ENCODE data around the gene CRYBA4.

DNA sequence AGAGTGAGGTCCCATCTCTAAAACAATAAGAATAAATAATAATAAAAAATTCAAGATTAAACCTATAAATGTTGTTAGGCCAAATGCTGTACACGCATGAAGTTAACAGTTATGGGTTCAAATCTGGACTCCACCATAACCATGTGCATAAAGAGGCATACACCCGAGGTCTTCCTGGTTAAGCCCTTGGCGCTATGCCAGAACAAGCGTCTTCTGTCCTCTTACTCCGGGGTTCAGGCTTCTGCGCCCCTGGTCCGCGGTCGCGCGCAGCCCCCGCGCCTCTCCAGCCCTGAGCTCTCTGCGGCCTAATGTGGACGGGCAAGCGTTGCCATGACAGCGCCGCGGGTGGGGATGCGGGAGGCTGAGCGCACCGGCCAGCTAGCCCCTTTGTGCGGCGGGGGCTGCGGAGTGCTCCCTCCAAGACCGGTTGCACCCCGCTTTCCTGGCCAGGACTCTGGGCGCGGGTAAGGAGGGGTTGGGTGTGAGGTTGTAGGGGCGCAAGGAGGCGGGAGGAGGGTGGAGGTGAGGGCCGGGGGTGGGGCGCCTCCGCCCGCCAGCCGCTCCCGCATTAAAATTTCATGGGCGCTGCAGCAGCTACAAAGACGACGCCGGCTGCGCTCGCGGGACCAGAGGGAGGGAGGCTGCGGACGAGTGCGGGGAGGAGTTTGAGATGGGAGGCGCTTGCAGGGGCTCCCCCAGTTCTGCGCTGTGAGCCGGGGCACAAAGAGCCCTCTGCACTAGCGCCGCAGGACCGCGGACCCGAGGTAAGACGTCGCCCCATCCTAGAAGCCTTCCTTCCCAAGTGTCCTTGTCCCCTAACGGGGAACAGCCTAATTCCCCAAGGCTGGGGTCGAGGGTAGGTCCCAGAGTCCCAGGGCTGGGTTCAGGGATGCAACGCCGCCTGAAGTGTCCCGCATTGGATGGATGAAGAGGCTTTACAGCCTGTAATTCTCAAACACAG, 35.4 kb downstream of the CRYBA4 start, which contains the start of gene MIAT:
- TF ChIP-seq, protein P1, sequence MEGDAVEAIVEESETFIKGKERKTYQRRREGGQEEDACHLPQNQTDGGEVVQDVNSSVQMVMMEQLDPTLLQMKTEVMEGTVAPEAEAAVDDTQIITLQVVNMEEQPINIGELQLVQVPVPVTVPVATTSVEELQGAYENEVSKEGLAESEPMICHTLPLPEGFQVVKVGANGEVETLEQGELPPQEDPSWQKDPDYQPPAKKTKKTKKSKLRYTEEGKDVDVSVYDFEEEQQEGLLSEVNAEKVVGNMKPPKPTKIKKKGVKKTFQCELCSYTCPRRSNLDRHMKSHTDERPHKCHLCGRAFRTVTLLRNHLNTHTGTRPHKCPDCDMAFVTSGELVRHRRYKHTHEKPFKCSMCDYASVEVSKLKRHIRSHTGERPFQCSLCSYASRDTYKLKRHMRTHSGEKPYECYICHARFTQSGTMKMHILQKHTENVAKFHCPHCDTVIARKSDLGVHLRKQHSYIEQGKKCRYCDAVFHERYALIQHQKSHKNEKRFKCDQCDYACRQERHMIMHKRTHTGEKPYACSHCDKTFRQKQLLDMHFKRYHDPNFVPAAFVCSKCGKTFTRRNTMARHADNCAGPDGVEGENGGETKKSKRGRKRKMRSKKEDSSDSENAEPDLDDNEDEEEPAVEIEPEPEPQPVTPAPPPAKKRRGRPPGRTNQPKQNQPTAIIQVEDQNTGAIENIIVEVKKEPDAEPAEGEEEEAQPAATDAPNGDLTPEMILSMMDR (IDR thresholded peaks at IDR 0.05), result no peak
- TF ChIP-seq POLR2A (IDR thresholded peaks at IDR 0.05), result no peak

All from Peyer's patch (tissue), 4 donors.